GM18502 (cell line): ENCODE measurements around the gene PTGFRN.
"Not testable (repeated sequence)": the region's sequence is repeated elsewhere in the genome, so short reads cannot be mapped to it uniquely, and the experiment has no call there.

Source experiments
- ATAC-seq: cut with Tn5 transposase; IDR thresholded peaks from one replicate; pipeline ENCODE4 v1.9.1; 2021; ENCODE audit warnings: mild to moderate bottlenecking; ENCODE audit not compliant: unreplicated experiment, poor library complexity

PTGFRN gene

DNA sequence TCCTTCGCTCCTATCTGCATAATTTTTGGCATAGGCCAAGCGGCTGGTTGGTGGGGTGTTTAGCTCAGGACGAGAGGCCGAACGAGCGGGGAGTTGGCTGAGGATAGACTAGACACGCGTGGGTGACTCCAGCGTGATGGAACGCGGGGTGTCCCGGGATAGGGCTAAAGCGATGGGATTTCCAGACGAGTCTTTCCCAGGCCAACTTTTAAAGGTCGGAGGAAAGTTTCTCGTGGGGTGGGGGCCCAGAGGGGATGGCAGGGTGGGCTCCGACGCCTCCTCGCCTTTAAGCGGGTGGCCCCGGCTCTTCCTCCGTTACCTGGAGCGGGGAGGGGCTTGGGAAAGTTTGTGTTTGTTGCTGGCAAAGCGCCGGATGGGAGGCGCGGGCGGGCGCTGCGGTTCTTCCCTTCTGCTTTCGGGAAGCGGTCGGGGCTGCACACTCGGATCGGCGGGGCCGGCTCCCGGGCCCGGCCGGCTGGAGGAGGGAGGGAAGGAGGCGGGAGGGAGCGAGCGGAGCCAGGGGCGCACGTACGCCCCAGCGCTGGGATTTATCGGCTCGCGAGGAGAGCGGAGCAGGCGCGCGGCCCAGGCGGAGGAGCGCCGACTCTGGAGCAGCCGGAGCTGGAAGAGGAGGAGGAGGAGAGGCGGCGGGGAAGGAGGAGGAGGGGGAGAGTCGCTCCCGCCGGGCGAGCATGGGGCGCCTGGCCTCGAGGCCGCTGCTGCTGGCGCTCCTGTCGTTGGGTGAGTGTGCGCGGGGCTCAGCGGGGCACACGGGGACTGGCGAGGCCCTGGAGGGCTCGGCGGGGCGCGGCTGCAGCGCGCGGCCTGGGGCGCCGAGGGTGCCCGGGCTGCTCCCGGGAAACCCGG, at the start of gene PTGFRN:
Gene PTGFRN, plus strand, starts transcription at position 405 of the 867 bp plus-strand sequence. Its CDS starts 288 bp downstream, at position 693.
- no peak for ATAC-seq

DNA sequence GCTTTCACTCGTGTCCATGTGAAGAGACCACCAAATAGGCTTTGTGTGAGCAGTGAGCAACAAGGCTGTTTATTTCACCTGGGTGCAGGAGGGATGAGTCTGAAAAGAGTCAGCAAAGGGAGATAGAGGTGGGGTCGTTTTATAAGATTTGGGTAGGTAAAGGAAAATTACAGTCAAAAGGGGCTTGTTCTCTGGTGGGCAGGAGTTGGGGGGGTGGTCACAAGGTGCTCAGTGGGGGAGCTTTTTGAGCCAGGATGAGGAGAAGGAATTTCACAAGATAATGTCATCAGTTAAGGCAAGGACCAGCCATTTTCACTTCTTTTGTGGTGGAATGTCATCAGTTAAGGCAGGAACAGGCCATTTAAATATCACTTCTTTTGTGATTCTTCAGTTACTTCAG, 49.5 kb upstream of the PTGFRN start:
- ATAC-seq, result not testable (repeated sequence)

GRCh38 chr1:116861137-116861536, 48.6 kb upstream of the PTGFRN start:
- no peak for ATAC-seq

DNA sequence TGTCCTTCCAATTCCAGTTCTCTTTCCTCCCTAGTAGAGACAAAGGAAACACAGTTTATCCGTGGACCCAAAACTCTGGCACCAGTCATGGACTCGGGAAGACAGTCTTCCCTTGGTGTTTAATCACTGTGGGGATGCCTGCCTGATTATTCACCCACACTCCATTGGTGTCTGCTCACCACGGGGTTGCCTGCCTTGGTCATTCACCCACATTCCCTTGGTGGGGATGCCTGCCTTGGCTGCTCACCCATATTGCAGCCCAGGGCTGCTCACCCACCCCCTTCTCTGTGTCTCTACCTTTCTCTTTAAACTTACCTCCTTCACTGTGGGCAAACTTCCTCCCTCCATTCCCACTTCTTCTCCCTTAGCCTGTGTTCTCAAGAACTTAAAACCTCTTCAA, 46.7 kb upstream of the PTGFRN start:
- ATAC-seq, result not testable (repeated sequence)

- ATAC-seq, result not testable (repeated sequence)
Measured at GRCh38 chr1:116866478-116866877, 43.2 kb upstream of the PTGFRN start.

GRCh38 chr1:116868385-116868784, 41.3 kb upstream of the PTGFRN start:
- no peak for ATAC-seq

DNA sequence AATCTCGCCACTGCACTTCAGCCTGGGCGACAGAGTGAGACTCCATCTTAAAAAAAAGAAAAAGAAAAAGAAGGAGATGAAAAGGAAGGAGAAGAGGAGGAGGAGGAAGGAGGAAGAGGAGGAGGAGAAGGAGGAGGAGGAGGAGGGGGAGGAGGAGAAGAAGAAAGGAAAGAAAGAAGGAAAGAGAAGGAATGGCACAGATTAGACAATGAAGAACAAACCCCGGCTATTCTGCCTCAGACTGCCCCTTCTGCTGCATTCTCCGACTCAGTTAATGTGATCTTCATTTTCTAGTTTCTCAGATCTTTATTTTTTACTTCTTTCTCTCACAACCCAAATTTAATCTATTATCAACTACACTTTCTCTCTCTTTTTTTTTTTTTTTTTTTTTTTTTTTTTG, 40.1 kb upstream of the PTGFRN start:
- ATAC-seq, result no peak

DNA sequence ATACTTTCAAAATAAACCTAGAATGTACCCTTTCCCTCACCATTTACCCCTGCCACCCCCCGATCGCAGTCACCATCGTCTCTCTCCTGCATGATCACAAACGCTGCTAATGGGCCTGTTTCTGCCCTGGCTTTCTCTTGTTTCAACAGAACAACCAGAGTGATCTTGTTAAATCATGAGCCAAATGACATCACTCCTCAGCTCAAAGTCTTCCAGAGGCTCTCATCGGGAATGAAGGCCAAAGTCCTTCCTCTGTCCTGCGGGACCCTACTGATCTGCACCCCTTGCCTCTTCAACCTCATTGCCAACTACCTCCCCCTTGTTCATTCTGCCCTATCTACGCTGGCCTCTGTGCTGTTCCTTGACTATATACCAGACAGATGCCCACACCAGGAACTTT, 39.4 kb upstream of the PTGFRN start:
- no peak for ATAC-seq

DNA sequence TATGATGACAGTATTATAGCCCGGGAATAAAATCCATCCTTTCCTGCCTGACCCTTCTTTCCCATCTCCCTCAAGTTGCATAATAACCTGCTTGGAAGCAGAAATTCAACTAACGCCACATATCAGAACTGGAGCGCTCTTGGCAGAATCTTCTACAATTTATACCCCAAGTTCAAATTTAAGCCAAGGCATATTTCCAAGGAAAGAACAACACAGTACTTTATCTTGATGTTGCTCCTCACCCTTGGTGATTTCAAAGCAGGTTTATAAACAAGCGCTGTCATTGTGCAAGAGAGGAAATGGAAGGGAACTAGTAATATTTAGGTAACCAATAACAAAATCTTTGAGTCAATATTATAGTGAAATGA, 38.0 kb upstream of the PTGFRN start:
- no peak for ATAC-seq

DNA sequence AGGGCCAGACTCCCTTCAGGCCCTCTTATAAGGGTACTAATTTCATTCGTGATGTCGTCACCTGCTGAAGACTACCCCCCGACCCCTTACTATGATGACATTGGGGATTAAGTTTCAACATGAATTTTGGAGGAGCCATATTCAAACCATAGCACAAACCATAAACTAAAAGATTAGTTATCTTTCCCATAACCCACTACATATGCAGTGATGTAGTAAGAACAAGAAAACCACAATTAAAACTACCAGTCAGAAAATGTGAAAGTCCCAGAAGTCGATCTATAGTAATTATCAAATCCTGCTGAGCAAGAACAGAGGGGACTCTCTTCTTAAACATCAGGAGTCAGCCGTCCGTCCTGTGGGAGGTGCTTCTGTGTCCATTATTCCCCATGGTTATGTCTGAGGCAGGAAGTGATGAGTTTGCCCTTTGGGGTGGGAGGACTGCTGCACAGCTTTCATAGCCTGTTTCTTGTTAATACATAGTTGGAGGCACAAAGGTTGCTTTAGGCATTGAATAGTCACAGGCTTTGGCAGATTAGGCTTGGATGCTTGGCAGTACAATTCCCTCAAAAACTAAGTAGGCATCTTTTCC, 35.9 kb upstream of the PTGFRN start:
- ATAC-seq, result no peak

GRCh38 chr1:116874733-116875249, 34.9 kb upstream of the PTGFRN start:
- ATAC-seq, result no peak

DNA sequence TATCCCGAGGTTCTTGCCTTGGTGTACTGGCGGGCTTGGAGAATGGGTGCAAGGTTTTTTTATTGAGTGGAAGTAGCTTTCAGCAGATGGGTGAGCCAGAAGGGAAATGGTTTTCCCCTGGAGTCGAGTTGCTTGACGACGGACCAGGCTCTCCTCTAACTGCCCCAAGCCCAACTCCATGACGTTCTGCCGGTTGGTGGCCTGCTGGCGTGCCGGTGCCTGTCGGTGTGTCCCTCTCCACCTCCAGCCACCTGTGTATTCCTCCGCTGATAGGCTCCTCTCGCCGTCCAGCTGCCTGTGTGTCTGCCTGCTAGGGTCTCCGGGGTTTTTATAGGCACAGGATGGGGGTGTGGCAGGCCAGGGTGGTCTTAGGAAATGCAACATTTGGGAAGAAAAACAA, 34.3 kb upstream of the PTGFRN start:
- no peak for ATAC-seq

- not testable (repeated sequence) for ATAC-seq
Measured at GRCh38 chr1:116875946-116876345, 33.8 kb upstream of the PTGFRN start.

GRCh38 chr1:116877141-116877818, 32.4 kb upstream of the PTGFRN start:
- no peak for ATAC-seq

DNA sequence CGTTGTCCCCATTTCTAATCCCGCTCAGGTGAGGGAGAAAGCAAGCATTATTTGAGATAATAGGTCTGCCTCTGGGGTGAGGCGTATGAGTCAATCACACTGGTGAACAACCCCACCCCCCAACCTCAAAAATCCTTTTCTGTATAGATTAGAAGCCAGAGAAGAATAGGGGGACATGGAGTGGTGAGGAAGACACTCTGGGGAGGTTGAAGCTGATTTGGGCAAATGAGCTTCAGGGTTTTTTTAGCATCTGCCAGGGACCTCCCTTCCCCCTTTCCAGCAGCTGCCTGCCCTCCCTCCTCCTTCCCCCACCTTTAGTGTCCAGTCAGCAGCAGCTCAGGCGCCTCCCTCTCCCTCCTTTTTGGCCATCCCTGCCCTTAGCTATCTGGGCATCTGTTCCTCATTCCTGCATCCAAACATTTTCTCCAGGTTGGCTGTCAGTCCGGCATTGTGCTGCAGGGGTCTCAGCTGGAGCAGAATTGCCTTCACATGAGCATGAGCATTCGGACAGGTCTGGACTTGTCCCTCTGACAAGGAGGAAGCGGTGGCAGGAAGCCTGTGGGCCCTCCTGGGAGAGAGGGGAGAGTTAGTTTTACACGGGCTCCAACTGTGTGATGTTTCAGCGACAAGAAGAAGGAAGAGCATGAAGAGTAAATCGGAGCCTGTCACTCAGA, 30.8 kb upstream of the PTGFRN start:
- ATAC-seq, result peak; percentile 50

DNA sequence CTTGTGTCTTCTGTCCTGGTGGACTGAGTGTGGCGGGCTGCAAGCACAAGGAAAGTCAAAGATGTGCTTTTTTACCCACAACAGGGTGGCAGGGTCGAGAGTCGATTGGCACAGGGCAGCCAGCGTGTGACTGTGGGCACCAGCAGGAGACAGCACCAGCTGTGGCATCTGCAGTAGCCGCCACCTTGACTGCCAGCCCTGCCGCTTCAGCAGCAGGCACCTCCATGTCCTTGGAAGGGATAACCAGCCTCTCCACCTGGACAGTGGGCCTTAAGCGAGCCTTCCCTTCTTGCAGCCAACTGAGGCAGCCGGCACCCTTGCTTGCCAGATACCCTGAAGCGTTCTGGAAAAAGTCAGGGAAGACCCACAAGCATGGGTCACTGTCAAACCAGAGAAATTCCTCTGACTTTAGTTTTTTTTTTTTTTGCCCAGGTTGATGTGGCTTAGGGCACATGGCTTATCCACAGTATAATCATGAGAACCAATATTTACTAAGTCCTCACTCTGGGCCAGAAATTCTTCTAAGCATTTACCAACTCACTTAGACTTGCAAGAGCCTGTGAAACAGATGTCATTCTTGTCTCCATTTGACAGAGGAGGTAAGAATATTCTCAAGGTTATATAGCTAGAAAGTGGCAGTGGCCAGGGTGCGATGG, 30.1 kb upstream of the PTGFRN start:
- ATAC-seq, result no peak

DNA sequence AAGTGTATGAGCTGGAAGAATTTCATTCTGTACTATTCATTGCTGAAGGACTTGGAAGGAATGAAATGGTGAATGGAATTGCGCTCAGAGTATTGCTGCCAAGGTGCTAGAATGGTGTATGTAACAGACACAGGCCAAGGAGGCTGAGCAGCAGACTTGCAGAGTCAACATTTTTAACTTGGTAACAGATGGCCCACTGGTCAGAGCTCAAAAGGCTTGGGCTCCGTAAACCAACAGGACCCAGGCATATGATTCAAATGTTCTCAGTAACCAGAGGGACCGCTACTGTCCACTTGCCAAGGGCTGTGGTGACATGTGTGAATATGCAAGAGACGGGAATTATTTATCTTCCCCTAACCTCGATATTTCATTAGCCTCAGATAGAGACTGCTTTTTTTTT, 28.8 kb upstream of the PTGFRN start:
- no peak for ATAC-seq

- no peak for ATAC-seq
Measured at GRCh38 chr1:116881879-116882520, 27.7 kb upstream of the PTGFRN start.

- no peak for ATAC-seq
Measured at GRCh38 chr1:116882866-116883265, 26.9 kb upstream of the PTGFRN start.
